Neuronal stem cell (in vitro differentiated cells): Measurements from ENCODE around the gene FGF4.

ENCODE experiments used
- DNase-seq: peaks from one replicate; pipeline ENCODE4 v3.0.0-alpha.2; 2013; ENCODE audit warnings: low spot score
- H2AFZ ChIP-seq: one replicate; pipeline ENCODE4 v1.6.1; 2013; ENCODE audit warnings: mild to moderate bottlenecking, low read length, inconsistent platforms
- H2AK5ac ChIP-seq: 2 replicates; pipeline ENCODE4 v1.6.1; 2013; ENCODE audit warnings: low read depth, mild to moderate bottlenecking, inconsistent platforms, low read length, moderate library complexity, mixed read lengths
- H2BK120ac ChIP-seq: 2 replicates; pipeline ENCODE4 v1.6.1; 2013; ENCODE audit warnings: low read depth, mild to moderate bottlenecking, inconsistent platforms, low read length, moderate library complexity, mixed read lengths
- H2BK12ac ChIP-seq: one replicate; pipeline ENCODE4 v1.6.1; 2013; ENCODE audit warnings: low read length, inconsistent platforms
- H2BK15ac ChIP-seq: 2 replicates; pipeline ENCODE4 v1.6.1; 2013; ENCODE audit warnings: mild to moderate bottlenecking, low read length, inconsistent platforms, mixed read lengths
- H2BK5ac ChIP-seq: one replicate; pipeline ENCODE4 v1.6.1; 2013; ENCODE audit warnings: inconsistent platforms, mild to moderate bottlenecking, low read length, moderate library complexity
- H3K14ac ChIP-seq: one replicate; pipeline ENCODE4 v1.6.1; 2013; ENCODE audit warnings: low read length, inconsistent platforms
- H3K18ac ChIP-seq: 2 replicates; pipeline ENCODE4 v1.6.1; 2013; ENCODE audit warnings: low read length, inconsistent platforms
- H3K23ac ChIP-seq: 2 replicates; pipeline ENCODE4 v1.6.1; 2013; ENCODE audit warnings: low read depth, mild to moderate bottlenecking, mixed read lengths, low read length, inconsistent platforms; ENCODE audit not compliant: poor library complexity
- H3K27ac ChIP-seq: replicated peaks from 3 replicates; pipeline ENCODE4 v1.5.1; 2013; ENCODE audit warnings: low read length, inconsistent platforms
- H3K27me3 ChIP-seq, 3 experiments: 2 replicates each; pipeline ENCODE4 v1.6.1; 2013; ENCODE audit warnings: low read length in 3 of 3, mild to moderate bottlenecking in 2 of 3, inconsistent platforms in 1 of 3, low read depth in 1 of 3, mixed read lengths in 1 of 3, moderate library complexity in 1 of 3; ENCODE audit not compliant: control insufficient read depth in 3 of 3, insufficient read depth in 3 of 3
- H3K36me3 ChIP-seq, 2 donors: replicated peaks in 1 of 2; 2 replicates each; pipeline ENCODE4 v1.6.1; 2013; ENCODE audit warnings: low read length in 2 of 2; ENCODE audit not compliant: control insufficient read depth in 2 of 2, insufficient read depth in 2 of 2
- H3K4ac ChIP-seq: 2 replicates; pipeline ENCODE4 v1.6.1; 2013; ENCODE audit warnings: inconsistent platforms, mild to moderate bottlenecking, low read length, moderate library complexity
- H3K4me1 ChIP-seq, 2 donors: 1 replicate in 1 of 2; 2 replicates in 1 of 2; pipeline ENCODE4 v1.6.1; 2013; ENCODE audit warnings: low read length in 2 of 2, low read depth in 1 of 2; ENCODE audit not compliant: control insufficient read depth in 2 of 2, insufficient read depth in 1 of 2
- H3K4me2 ChIP-seq: one replicate; pipeline ENCODE4 v1.6.1; 2013; ENCODE audit warnings: mild to moderate bottlenecking, low read length, inconsistent platforms; ENCODE audit not compliant: insufficient read depth, poor library complexity, severe bottlenecking
- H3K4me3 ChIP-seq, 2 donors: 2 replicates each; pipeline ENCODE4 v1.5.1; 2013; ENCODE audit warnings: low read length in 2 of 2, mild to moderate bottlenecking in 2 of 2, inconsistent platforms in 1 of 2, moderate library complexity in 1 of 2
- H3K79me1 ChIP-seq: one replicate; pipeline ENCODE4 v1.6.1; 2013; ENCODE audit warnings: low read depth, mild to moderate bottlenecking, inconsistent platforms, low read length, moderate library complexity
- H3K9ac ChIP-seq: one replicate; pipeline ENCODE4 v1.6.1; 2013; ENCODE audit warnings: mild to moderate bottlenecking, low read depth, low read length, inconsistent platforms; ENCODE audit not compliant: poor library complexity
- H3K9me3 ChIP-seq, 2 donors: replicated peaks in 1 of 2; 2 replicates each; pipeline versions ENCODE3 to v1.6.1; 2013; ENCODE audit warnings: low read length in 2 of 2, mild to moderate bottlenecking in 2 of 2, inconsistent platforms in 1 of 2, low read depth in 1 of 2, mixed read lengths in 1 of 2, moderate library complexity in 1 of 2; ENCODE audit not compliant: control insufficient read depth in 2 of 2, insufficient read depth in 1 of 2
- H4K8ac ChIP-seq: one replicate; pipeline ENCODE4 v1.6.1; 2013; ENCODE audit warnings: low read depth, mild to moderate bottlenecking, inconsistent platforms, low read length, moderate library complexity
- H4K91ac ChIP-seq: one replicate; pipeline ENCODE4 v1.6.1; 2013; ENCODE audit warnings: low read length, low read depth, mild to moderate bottlenecking, inconsistent platforms; ENCODE audit not compliant: poor library complexity
- WGBS, 2 donors: extraction: QIAGEN DNeasy Blood & Tissue Kit; methylation state at CpG; one replicate each; pipeline ENCODE4 v1.1.7; 2013; ENCODE audit warnings: missing lambda C conversion rate in 2 of 2, mixed read lengths in 1 of 2; ENCODE audit not compliant: insufficient read length in 2 of 2, insufficient replicate concordance in 1 of 2; ENCODE audit errors: extremely low coverage in 2 of 2; 5-methylcytosine and 5-hydroxymethylcytosine counted together

Gene FGF4

GRCh38 chr11:69802590-69802989, 27.4 kb upstream of the FGF4 start:
- Histone ChIP-seq H2BK5ac (no peak overlapping the region), H3K14ac (no peak overlapping the region), H2AK5ac (no peak overlapping the region), H3K4me2 (no peak overlapping the region), H3K9ac (no peak overlapping the region), H4K91ac (no peak overlapping the region), H2BK15ac (no peak overlapping the region), H3K9me3 (peaks cover 0 to 2% of the 10 kb centered on the region in 2 donors), H2BK120ac (no peak overlapping the region), H2AFZ (no peak overlapping the region), H3K4me1 (peaks cover 0 to 2% of the 10 kb centered on the region in 2 donors), H3K4me3 (no peak overlapping the region), H3K18ac (no peak overlapping the region), H3K4ac (no peak overlapping the region), H3K27me3 (no peaks in the 10 kb centered on the region), H4K8ac (no peak overlapping the region), H3K79me1 (no peaks in the 10 kb centered on the region), H3K23ac (no peak overlapping the region), H3K27ac (no peak overlapping the region), H2BK12ac (no peak overlapping the region), H3K36me3 (no peaks in the 10 kb centered on the region)
- WGBS, 2 donors = no CpG with 5 or more reads among the region's 1 CpG
- no peak for DNase-seq

- Histone ChIP-seq H3K4me1 (peaks cover 0 to 2% of the 10 kb centered on the region in 2 donors), H3K9ac (no peak overlapping the region), H2BK5ac (no peak overlapping the region), H2AK5ac (peak overlapping the region; percentile 33), H3K23ac (peak overlapping the region; percentile 38), H3K18ac (peak overlapping the region; percentile 22), H2BK15ac (peak overlapping the region; percentile 40), H4K8ac (no peak overlapping the region), H4K91ac (no peak overlapping the region), H3K14ac (no peak overlapping the region), H3K4ac (no peak overlapping the region), H3K4me2 (no peak overlapping the region), H2BK12ac (no peak overlapping the region), H3K27ac (no peak overlapping the region), H3K27me3 (no peaks in the 10 kb centered on the region), H3K79me1 (no peaks in the 10 kb centered on the region), H3K36me3 (no peaks in the 10 kb centered on the region), H3K4me3 (no peak overlapping the region), H2BK120ac (no peak overlapping the region), H3K9me3 (peaks cover 0 to 2% of the 10 kb centered on the region in 2 donors), H2AFZ (no peak overlapping the region)
- DNase-seq = peak; percentile 47
- WGBS, 2 donors = no CpG with 5 or more reads among the region's 15 CpGs
Measured at GRCh38 chr11:69801513-69802335, 26.6 kb upstream of the FGF4 start.

GRCh38 chr11:69800278-69800677, 25.1 kb upstream of the FGF4 start:
- H4K8ac ChIP-seq = no peak overlapping the region
- H3K14ac ChIP-seq = no peak overlapping the region
- no peak for DNase-seq
- H2BK5ac ChIP-seq = no peak overlapping the region
- no peak overlapping the region for H3K18ac ChIP-seq
- no peak overlapping the region for H2AFZ ChIP-seq
- H4K91ac ChIP-seq = no peak overlapping the region
- no peak overlapping the region for H2BK15ac ChIP-seq
- no peak overlapping the region for H3K4me3 ChIP-seq
- no peak overlapping the region for H3K4me2 ChIP-seq
- H3K4ac ChIP-seq = no peak overlapping the region
- no peak overlapping the region for H3K23ac ChIP-seq
- H3K27ac ChIP-seq = no peak overlapping the region
- H3K27me3 ChIP-seq = no peaks in the 10 kb centered on the region
- peaks cover 0 to 2% of the 10 kb centered on the region in 2 donors for H3K4me1 ChIP-seq
- no peak overlapping the region for H2BK12ac ChIP-seq
- H3K79me1 ChIP-seq = no peaks in the 10 kb centered on the region
- H3K9ac ChIP-seq = no peak overlapping the region
- H2AK5ac ChIP-seq = no peak overlapping the region
- no peaks in the 10 kb centered on the region for H3K36me3 ChIP-seq
- no CpG with 5 or more reads among the region's 5 CpGs for WGBS, 2 donors
- H3K9me3 ChIP-seq = peaks cover 0 to 2% of the 10 kb centered on the region in 2 donors
- no peak overlapping the region for H2BK120ac ChIP-seq

DNA sequence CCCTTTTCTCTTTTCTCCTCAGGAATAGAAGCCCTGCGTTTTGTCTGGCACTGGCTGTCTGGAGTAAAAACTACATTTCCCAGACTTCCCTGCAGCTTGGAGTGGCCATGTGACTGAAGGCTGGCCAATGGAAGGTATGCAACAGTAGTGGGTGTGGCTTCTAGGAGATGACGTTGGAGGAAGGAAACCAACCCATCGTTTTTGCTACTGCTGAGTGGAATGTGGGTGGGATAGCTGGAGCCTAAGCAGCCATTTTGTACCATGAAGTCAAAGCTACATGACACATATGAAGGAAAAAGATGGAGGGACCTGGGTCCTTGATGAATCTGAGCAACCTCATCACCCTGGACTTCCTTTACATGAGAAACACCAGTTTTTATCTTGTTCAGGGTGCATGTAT, 24.4 kb upstream of the FGF4 start:
- no peak overlapping the region for H3K4ac ChIP-seq
- no peak overlapping the region for H2BK5ac ChIP-seq
- WGBS, 2 donors = no CpG with 5 or more reads among the region's 3 CpGs

More for the DNA sequence above, 24.4 kb upstream of the FGF4 start:
- no peak overlapping the region for H2BK12ac ChIP-seq
- H3K4me2 ChIP-seq = no peak overlapping the region
- no peak overlapping the region for H4K8ac ChIP-seq
- no peaks in the 10 kb centered on the region for H3K79me1 ChIP-seq
- no peak overlapping the region for H2AK5ac ChIP-seq
- H3K9ac ChIP-seq = no peak overlapping the region
- H4K91ac ChIP-seq = no peak overlapping the region
- H3K9me3 ChIP-seq = peaks cover 0 to 2% of the 10 kb centered on the region in 2 donors
- H2BK15ac ChIP-seq = no peak overlapping the region
- no peak overlapping the region for H2AFZ ChIP-seq
- H3K4me3 ChIP-seq = no peak overlapping the region
- no peak overlapping the region for H3K14ac ChIP-seq
- H3K36me3 ChIP-seq = no peaks in the 10 kb centered on the region
- H3K4me1 ChIP-seq = peaks cover 0 to 2% of the 10 kb centered on the region in 2 donors
- no peak overlapping the region for H3K18ac ChIP-seq
- no peaks in the 10 kb centered on the region for H3K27me3 ChIP-seq
- no peak overlapping the region for H3K27ac ChIP-seq
- no peak overlapping the region for H3K23ac ChIP-seq
- no peak for DNase-seq
- no peak overlapping the region for H2BK120ac ChIP-seq
